Measurements from ENCODE around the gene BTG4. TPM values are rescaled to one million over a fixed set of nuclear protein-coding genes. Genes with fewer than 3 reads are reported as not detected.
A peak's percentile ranks its signal among the peaks of the same experiment; 100 is the strongest.

Gene BTG4
- polyA plus RNA-seq, 3 donors: not detected

DNA sequence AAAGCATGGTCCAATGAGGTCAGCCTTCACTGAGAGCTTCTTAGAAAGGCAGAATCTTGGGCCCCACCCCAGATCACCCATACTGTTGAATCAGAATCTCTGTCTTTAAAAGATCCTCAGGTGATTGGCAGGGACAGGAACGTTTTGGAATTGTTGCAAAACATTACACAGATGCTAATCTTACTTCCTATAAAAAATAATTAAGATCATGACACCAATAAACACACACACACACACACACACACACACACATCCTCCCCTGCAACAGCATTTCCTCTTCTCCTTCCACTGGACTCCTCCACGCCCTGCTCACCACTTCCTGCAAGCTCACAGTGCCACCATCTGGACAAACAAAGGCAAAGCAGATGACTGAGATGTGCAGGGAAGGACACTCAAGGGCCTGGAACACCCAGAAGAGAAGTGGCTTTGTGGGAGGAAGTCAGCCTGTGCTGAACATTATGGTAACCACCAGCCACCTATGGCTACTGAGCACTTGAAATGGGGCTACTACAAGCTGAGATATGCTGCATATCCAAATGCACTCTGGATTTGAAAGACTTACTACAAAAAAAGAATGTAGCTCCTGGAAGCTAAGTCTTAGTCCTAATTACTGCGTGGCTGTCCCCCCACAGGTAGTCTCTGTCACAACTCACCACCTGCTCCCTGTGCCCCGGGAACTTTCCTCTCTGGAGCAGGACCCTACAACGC is 65.6 kb downstream of the BTG4 start:
- Mint-ChIP-seq H3K36me3 (no peaks in the 10 kb centered on the region), H3K9me3 (peaks cover 0 to 1% (median 0%) of the 10 kb centered on the region in 7 donors), H3K27ac (peak overlapping the region in 5 of 7 donors; percentile 30 to 81 (median 55)), H3K27me3 (ENCODE audit: low read depth in 3 of 3) (peaks cover 3 to 4% (median 3%) of the 10 kb centered on the region in 3 donors), H3K4me1 (peaks cover 14% of the 10 kb centered on the region), H3K4me3 (no peak overlapping the region)
- no peak overlapping the region for H3K4me3 ChIP-seq (replicated peaks in 1 of 3; ENCODE audit: low read depth in 2 of 3, low read length in 3 of 3)
- H3K9me3 ChIP-seq (replicated peaks in 1 of 2; ENCODE audit: control insufficient read depth in 1 of 2, insufficient read depth in 1 of 2, low read length in 2 of 2): no peaks in the 10 kb centered on the region
- peak; percentile 66 for TF ChIP-seq CTCF (IDR thresholded peaks at IDR 0.05)
- 64% methylated on average over 4 of the region's 5 CpGs for WGBS (ENCODE audit: insufficient coverage)
- H3K27ac ChIP-seq (ENCODE audit: low read depth in 1 of 2, low read length in 2 of 2): no peak overlapping the region
- no peaks in the 10 kb centered on the region for H4K20me1 ChIP-seq (ENCODE audit: insufficient read depth, low read length)
- intact Hi-C loops (cut with micrococcal nuclease): loop anchor here (5.0 kb wide), 1 partner anchor 164 kb away; no protein-coding TSS in a partner anchor
- no peaks in the 10 kb centered on the region for H3K79me2 ChIP-seq (ENCODE audit: insufficient read depth, low read length)
- H3K4me2 ChIP-seq (replicated peaks; ENCODE audit: extremely low read depth, low read length, poor library complexity, severe bottlenecking): peak overlapping the region; percentile 13
- DNase-seq: peak; percentile 87 to 95 (median 94)
- no peaks in the 10 kb centered on the region for H3K27me3 ChIP-seq (ENCODE audit: control insufficient read depth in 2 of 2, insufficient read depth in 2 of 2, low read length in 2 of 2)
- H2AFZ ChIP-seq (ENCODE audit: insufficient read depth, low read depth, low read length, poor library complexity, severe bottlenecking): no peak overlapping the region
- no peak overlapping the region for H3K9ac ChIP-seq (ENCODE audit: insufficient read depth, low read length, poor library complexity, severe bottlenecking)
- H3K36me3 ChIP-seq (replicated peaks in 1 of 2; ENCODE audit: control insufficient read depth in 1 of 2, insufficient read depth in 2 of 2, low read length in 2 of 2): no peaks in the 10 kb centered on the region
- peaks cover 4 to 11% of the 10 kb centered on the region in 2 donors for H3K4me1 ChIP-seq (ENCODE audit: control insufficient read depth in 1 of 2, insufficient read depth in 2 of 2, low read length in 2 of 2)

DNA sequence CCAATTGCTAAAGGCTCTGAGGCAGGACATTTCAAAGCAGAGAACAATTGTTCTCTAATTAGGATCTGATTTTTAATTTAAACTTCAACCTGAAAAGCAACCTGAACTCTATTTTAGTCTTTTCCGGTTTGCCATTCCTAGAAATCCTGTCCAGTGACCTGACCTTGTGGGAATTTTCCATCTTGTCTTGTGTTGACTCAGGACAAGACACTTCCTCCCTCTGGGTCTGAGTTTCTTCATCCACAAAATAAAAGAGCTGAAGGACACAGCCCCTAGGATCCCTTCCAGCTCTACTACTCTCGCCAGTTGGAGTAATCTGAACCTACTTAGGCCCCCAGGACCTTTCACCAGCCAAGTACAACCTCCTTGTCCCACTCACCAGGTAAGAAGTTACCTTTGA is 66.6 kb downstream of the BTG4 start:
- no peak for TF ChIP-seq CTCF (IDR thresholded peaks at IDR 0.05)
- H3K36me3 Mint-ChIP-seq: no peaks in the 10 kb centered on the region
- H3K4me1 Mint-ChIP-seq: peaks cover 14% of the 10 kb centered on the region
- Histone ChIP-seq H3K27me3 (ENCODE audit: control insufficient read depth in 2 of 2, insufficient read depth in 2 of 2, low read length in 2 of 2) (no peaks in the 10 kb centered on the region), H3K4me3 (replicated peaks in 1 of 3; ENCODE audit: low read depth in 2 of 3, low read length in 3 of 3) (no peak overlapping the region), H3K4me1 (ENCODE audit: control insufficient read depth in 1 of 2, insufficient read depth in 2 of 2, low read length in 2 of 2) (peaks cover 4 to 11% of the 10 kb centered on the region in 2 donors), H2AFZ (ENCODE audit: insufficient read depth, low read depth, low read length, poor library complexity, severe bottlenecking) (no peak overlapping the region), H3K9me3 (replicated peaks in 1 of 2; ENCODE audit: control insufficient read depth in 1 of 2, insufficient read depth in 1 of 2, low read length in 2 of 2) (no peaks in the 10 kb centered on the region), H3K79me2 (ENCODE audit: insufficient read depth, low read length) (no peaks in the 10 kb centered on the region), H3K4me2 (replicated peaks; ENCODE audit: extremely low read depth, low read length, poor library complexity, severe bottlenecking) (no peak overlapping the region), H4K20me1 (ENCODE audit: insufficient read depth, low read length) (no peaks in the 10 kb centered on the region), H3K36me3 (replicated peaks in 1 of 2; ENCODE audit: control insufficient read depth in 1 of 2, insufficient read depth in 2 of 2, low read length in 2 of 2) (no peaks in the 10 kb centered on the region), H3K9ac (ENCODE audit: insufficient read depth, low read length, poor library complexity, severe bottlenecking) (no peak overlapping the region), H3K27ac (ENCODE audit: low read depth in 1 of 2, low read length in 2 of 2) (no peak overlapping the region)
- intact Hi-C loops (cut with micrococcal nuclease): loop anchor here (5.0 kb wide), 1 partner anchor 163 kb away; no protein-coding TSS in a partner anchor
- H3K4me3 Mint-ChIP-seq: no peak overlapping the region
- peaks cover 0 to 1% (median 0%) of the 10 kb centered on the region in 7 donors for H3K9me3 Mint-ChIP-seq
- peak overlapping the region in 2 of 7 donors; percentile 21 to 55 for H3K27ac Mint-ChIP-seq
- no peak for DNase-seq
- no CpG with 5 or more reads among the region's 2 CpGs for WGBS (ENCODE audit: insufficient coverage)
- H3K27me3 Mint-ChIP-seq (ENCODE audit: low read depth in 3 of 3): peaks cover 3% of the 10 kb centered on the region in 3 donors

Small RNA genes within 50 kb of the gene (small RNA-seq; reads per million reads assigned to genes)
- gene MIR34B (ENCODE audit: insufficient read length, low read depth) (not detected), gene MIR34C (ENCODE audit: insufficient read length, low read depth) (not detected)

Other genes starting within 250 kb of the BTG4 start
- not detected for gene POU2AF3, start 213.8 kb downstream of the BTG4 start, polyA plus RNA-seq
- gene POU2AF1, start 133.1 kb downstream of the BTG4 start, polyA plus RNA-seq: under 1 TPM; 0.07 to 0.12 (median 0.09) TPM
- not detected for gene HOATZ, start 2.4 kb upstream of the BTG4 start, polyA plus RNA-seq
- gene LAYN, start 28.3 kb upstream of the BTG4 start, polyA plus RNA-seq: not detected
- gene SIK2, start 90.1 kb upstream of the BTG4 start, polyA plus RNA-seq: 1 to 10 TPM in 1 of 3 donors, under 1 TPM in 2; 0.16 to 8.8 (median 0.23) TPM